HCT116 (cell line): ENCODE results near the gene ALLC. TPM values are rescaled to one million over a fixed set of nuclear protein-coding genes. Genes with fewer than 3 reads are reported as not detected.

Experiments
- ATAC-seq: fragments of 200-7000 bp; cut with Tn5 transposase; 2 replicates; pipeline ENCODE4 v1.9.1; 2020; ENCODE audit warnings: mild to moderate bottlenecking, moderate library complexity
- BruUV-seq: library from RNA; stranded (reverse); fragments of 400-500 nt; replicated peaks from 2 replicates; lab custom pipeline; 2021; lab: Mats Ljungman, UMichigan
- CTCF ChIA-PET: fragments of 300-600 bp; sonication (Branson Sonifier 250); formaldehyde crosslinking; loops from one replicate; lab custom pipeline; 2021; ENCODE audit warnings: antibody characterized with exemption; lab: Charles Lee
- POLR2A ChIA-PET: fragments of 300-600, 350-600 bp; sonication (Branson Sonifier 250); formaldehyde crosslinking; loops from one replicate; lab custom pipeline; 2021; ENCODE audit warnings: antibody characterized with exemption; lab: Charles Lee
- RAD21 ChIA-PET, 2 experiments: fragments of 300-600 bp; sonication (Branson Sonifier 250); formaldehyde crosslinking; loops; one replicate each; lab custom pipeline; 2023; ENCODE audit warnings: low total read pairs in 2 of 2; ENCODE audit not compliant: uncharacterized antibody in 2 of 2, unreplicated experiment in 2 of 2, low non-redundant PET in 1 of 2; lab: Charles Lee
- DNase-seq: peaks from one replicate; pipeline ENCODE4 v3.0.0-alpha.2; 2010; ENCODE audit warnings: low read depth, low spot score
- H2AFZ ChIP-seq: fragments of 200-600 bp; shearing (Covaris generic), sonication (generic); 2 replicates; pipeline ENCODE4 v1.6.1; 2017; ENCODE audit warnings: low read depth, mixed run types, mixed read lengths, antibody characterized with exemption, low read length; ENCODE audit not compliant: poor library complexity, severe bottlenecking
- H3K27ac ChIP-seq: 2 replicates; pipeline ENCODE4 v1.5.1; 2012; ENCODE audit warnings: low read depth, low read length
- H3K27me3 ChIP-seq: fragments of 200-600 bp; sonication (generic); 2 replicates; pipeline ENCODE4 v1.6.1; 2016; ENCODE audit warnings: mixed run types, low read length, mixed read lengths; ENCODE audit not compliant: insufficient read depth
- H3K36me3 ChIP-seq, 2 experiments: fragments of 200-500 bp in 1 of 2; fragments of 200-600 bp in 1 of 2; sonication (Bioruptor generic) in 1 of 2; sonication (generic) in 1 of 2; 2 replicates each; pipeline versions ENCODE4 v1.5.1 to v1.6.1; 2014 to 2016; ENCODE audit warnings: low read length in 2 of 2, inconsistent platforms in 1 of 2, mixed read lengths in 1 of 2, mixed run types in 1 of 2; ENCODE audit not compliant: insufficient read depth in 2 of 2, control insufficient read depth in 1 of 2
- H3K4me1 ChIP-seq, 2 experiments: fragments of 200-600 bp in 1 of 2; sonication (generic) in 1 of 2; 2 replicates each; pipeline versions ENCODE4 v1.5.1 to v1.6.1; 2012 to 2017; ENCODE audit warnings: low read length in 2 of 2, inconsistent platforms in 1 of 2, mild to moderate bottlenecking in 1 of 2, mixed read lengths in 1 of 2, mixed run types in 1 of 2, moderate library complexity in 1 of 2; ENCODE audit not compliant: insufficient read depth in 2 of 2, control insufficient read depth in 1 of 2
- H3K4me2 ChIP-seq: fragments of 200-600 bp; sonication (generic); 2 replicates; pipeline ENCODE4 v1.6.1; 2017; ENCODE audit warnings: mixed run types, low read length, mixed read lengths
- H3K4me3 ChIP-seq, 2 experiments: fragments of 200-600 bp in 1 of 2; sonication (generic) in 1 of 2; replicated peaks in 1 of 2; 2 replicates each; pipeline ENCODE4 v1.5.1; 2011 to 2016; ENCODE audit warnings: low read length in 2 of 2, control low read depth in 1 of 2, low read depth in 1 of 2, mild to moderate bottlenecking in 1 of 2, mixed read lengths in 1 of 2, mixed run types in 1 of 2
- H3K79me2 ChIP-seq: fragments of 200-600 bp; sonication (generic); 2 replicates; pipeline ENCODE4 v1.6.1; 2017; ENCODE audit warnings: mild to moderate bottlenecking, mixed run types, low read length, moderate library complexity, mixed read lengths; ENCODE audit not compliant: insufficient read depth
- H3K9ac ChIP-seq: fragments of 200-600 bp; sonication (generic); 2 replicates; pipeline ENCODE4 v1.6.1; 2016; ENCODE audit warnings: low read length, mixed read lengths
- H3K9me2 ChIP-seq: fragments of 200-600 bp; sonication (generic), shearing (Covaris generic); 2 replicates; pipeline ENCODE4 v1.6.1; 2017; ENCODE audit warnings: mixed run types, mild to moderate bottlenecking, moderate library complexity; ENCODE audit not compliant: insufficient read depth
- H3K9me3 ChIP-seq, 2 experiments: fragments of 200-500 bp in 1 of 2; fragments of 200-600 bp in 1 of 2; sonication (Bioruptor generic) in 1 of 2; sonication (generic) in 1 of 2; 2 replicates each; pipeline ENCODE4 v1.6.1; 2014 to 2017; ENCODE audit warnings: low read length in 2 of 2, mixed read lengths in 2 of 2, inconsistent platforms in 1 of 2, low read depth in 1 of 2, mild to moderate bottlenecking in 1 of 2, mixed run types in 1 of 2, moderate library complexity in 1 of 2; ENCODE audit not compliant: control insufficient read depth in 1 of 2, insufficient read depth in 1 of 2
- H4K20me1 ChIP-seq: fragments of 200-600 bp; sonication (generic), shearing (Covaris generic); 2 replicates; pipeline ENCODE4 v1.6.1; 2017; ENCODE audit warnings: mixed run types, mild to moderate bottlenecking, moderate library complexity; ENCODE audit not compliant: insufficient read depth
- CTCF ChIP-seq, 3 experiments: fragments of 200-600 bp in 1 of 3; sonication (generic) in 1 of 3; IDR thresholded peaks in 2 of 3; conservative IDR thresholded peaks in 1 of 3; 2 replicates each; pipeline ENCODE4 v1.5.1; 2012 to 2017; ENCODE audit warnings: low read depth in 2 of 3, low read length in 2 of 3, antibody characterized with exemption in 1 of 3, borderline replicate concordance in 1 of 3, control low read depth in 1 of 3, mild to moderate bottlenecking in 1 of 3, mixed read lengths in 1 of 3, mixed run types in 1 of 3, moderate library complexity in 1 of 3; ENCODE audit not compliant: insufficient read depth in 1 of 3
- EGR1 ChIP-seq: IDR thresholded peaks from 2 replicates; pipeline ENCODE4 v1.6.1; 2012; ENCODE audit warnings: low read depth
- ELF1 ChIP-seq: IDR thresholded peaks from 2 replicates; pipeline ENCODE4 v1.6.1; 2012; ENCODE audit warnings: low read depth, borderline replicate concordance
- EZH2phosphoT487 ChIP-seq: fragments of 200-600 bp; IDR thresholded peaks from 2 replicates; pipeline ENCODE4 v1.6.1; 2018; ENCODE audit warnings: antibody characterized with exemption, borderline replicate concordance
- MAX ChIP-seq: IDR thresholded peaks from 2 replicates; pipeline ENCODE4 v1.6.1; 2012
- POLR2AphosphoS5 ChIP-seq: IDR thresholded peaks from 2 replicates; pipeline ENCODE4 v1.6.1; 2011; ENCODE audit warnings: mild to moderate bottlenecking, low read depth, low read length, moderate library complexity
- RAD21 ChIP-seq: IDR thresholded peaks from 2 replicates; pipeline ENCODE4 v1.6.1; 2012; ENCODE audit warnings: low read depth, mild to moderate bottlenecking
- REST ChIP-seq: IDR thresholded peaks from 2 replicates; pipeline ENCODE4 v1.6.1; 2012; ENCODE audit warnings: low read depth
- TCF7L2 ChIP-seq: IDR thresholded peaks from 2 replicates; pipeline ENCODE4 v1.7.0; 2011; ENCODE audit warnings: borderline replicate concordance, inconsistent platforms; ENCODE audit not compliant: insufficient read depth, insufficient read length; ENCODE audit errors: extremely low read depth
- YY1 ChIP-seq: IDR thresholded peaks from 2 replicates; pipeline ENCODE4 v1.6.1; 2011; ENCODE audit warnings: low read length, low read depth, moderate library complexity, mild to moderate bottlenecking; ENCODE audit not compliant: insufficient replicate concordance; ENCODE audit errors: extremely low read depth
- ZNF274 ChIP-seq: fragments of 200-500 bp; sonication (Bioruptor generic); IDR thresholded peaks from 2 replicates; pipeline ENCODE4 v1.6.1; 2014; ENCODE audit warnings: mild to moderate bottlenecking, low read depth, low read length, inconsistent platforms
- intact Hi-C: fragments of 100-400 bp; cut with micrococcal nuclease; formaldehyde crosslinking; loops from 2 replicates; pipeline ENCODE4 v1.10.0; 2022
- total RNA-seq: library from RNA; stranded (reverse); gene quantifications from one replicate; pipeline ENCODE4 v1.2.1, GENCODE V29; 2021; ENCODE audit not compliant: unreplicated experiment

The ALLC gene
- total RNA-seq, 1 experiment from 2014 or later: not detected

DNA sequence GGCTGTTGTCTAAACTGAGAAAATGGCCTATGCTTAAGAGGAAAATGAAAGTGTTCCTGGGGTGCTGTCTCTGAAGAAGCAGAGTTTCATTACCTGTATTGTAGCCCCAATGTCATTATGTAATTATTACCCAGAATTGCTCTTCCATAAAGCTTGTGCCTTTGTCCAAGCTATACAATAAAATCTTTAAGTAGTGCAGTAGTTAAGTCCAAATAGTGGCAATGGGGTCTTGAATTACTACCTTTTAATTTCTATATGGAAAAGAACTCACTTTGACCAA is 13.8 kb upstream of the ALLC start:
- POLR2A ChIA-PET: no interaction called here
- no TSS peak for BruUV-seq

DNA sequence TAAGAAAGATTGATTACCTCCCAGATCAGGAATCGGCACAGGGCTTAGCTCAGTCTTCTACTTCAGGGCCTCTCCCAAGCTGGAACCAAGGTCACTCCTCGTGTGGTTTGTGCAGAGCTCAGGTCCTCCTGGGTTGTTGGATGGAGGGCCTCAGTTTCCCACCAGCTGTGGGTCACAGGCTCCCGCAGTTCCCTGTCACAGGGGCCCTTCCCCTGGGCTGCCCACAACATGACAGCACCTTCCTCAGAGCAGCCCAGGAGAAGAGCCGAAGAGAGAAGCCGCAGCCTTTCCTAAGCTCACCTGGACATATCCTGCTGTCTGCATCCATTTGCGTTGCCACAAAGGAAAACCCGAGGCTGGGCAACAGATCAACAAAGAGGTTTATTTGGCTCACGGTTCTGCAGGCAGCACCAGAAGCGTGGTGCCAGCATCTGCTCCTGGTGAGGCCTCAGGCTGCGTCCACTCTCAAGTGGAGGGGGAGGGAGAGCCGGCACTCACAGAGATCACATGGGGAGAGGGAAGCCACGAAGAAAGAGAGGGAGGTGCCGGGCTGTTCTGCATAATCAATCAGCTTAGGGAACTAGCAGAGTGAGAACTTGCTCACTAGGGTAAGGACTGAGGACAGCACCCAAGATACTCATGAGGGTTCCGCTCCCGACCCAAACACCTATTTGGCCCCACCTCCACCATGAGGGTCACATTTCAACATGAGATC is 13.0 kb upstream of the ALLC start:
- no TSS peak for BruUV-seq

More for the DNA sequence above, 13.8 kb upstream of the ALLC start:
- Histone ChIP-seq H2AFZ (no peak overlapping the region), H3K9ac (no peak overlapping the region), H3K79me2 (no peaks in the 10 kb centered on the region), H3K9me3 (no peaks in the 10 kb centered on the region), H3K27me3 (no peaks in the 10 kb centered on the region), H3K4me3 (no peak overlapping the region), H4K20me1 (no peaks in the 10 kb centered on the region), H3K9me2 (no peaks in the 10 kb centered on the region), H3K4me1 (no peaks in the 10 kb centered on the region), H3K27ac (no peak overlapping the region), H3K4me2 (no peak overlapping the region), H3K36me3 (no peaks in the 10 kb centered on the region)
- intact Hi-C loops: no loop called here
- ATAC-seq: no peak
- DNase-seq: no peak
- ChIA-PET CTCF (no interaction called here), RAD21 (no interaction called here)
- no peak for TF ChIP-seq ZNF274

More for the DNA sequence above, 13.0 kb upstream of the ALLC start:
- H3K4me3 ChIP-seq: no peak overlapping the region
- ATAC-seq (no peak), DNase-seq (no peak)
- ChIA-PET RAD21 (no interaction called here), CTCF (no interaction called here), POLR2A (no interaction called here)
- H3K27me3 ChIP-seq: no peaks in the 10 kb centered on the region
- H4K20me1 ChIP-seq: no peaks in the 10 kb centered on the region
- no peaks in the 10 kb centered on the region for H3K4me1 ChIP-seq
- H3K79me2 ChIP-seq: no peaks in the 10 kb centered on the region
- no peaks in the 10 kb centered on the region for H3K9me2 ChIP-seq
- H3K4me2 ChIP-seq: no peak overlapping the region
- H3K36me3 ChIP-seq: no peaks in the 10 kb centered on the region
- intact Hi-C loops: no loop called here
- H3K27ac ChIP-seq: no peak overlapping the region
- H3K9ac ChIP-seq: no peak overlapping the region
- no peak overlapping the region for H2AFZ ChIP-seq
- TF ChIP-seq EGR1 (no peak), REST (no peak), EZH2phosphoT487 (no peak), RAD21 (no peak), ELF1 (no peak), YY1 (no peak), ZNF274 (no peak), TCF7L2 (no peak), CTCF (IDR thresholded peaks at IDR 0.05 in 2 of 3, conservative IDR thresholded peaks at IDR 0.05 in 1 of 3; ENCODE audit: borderline replicate concordance in 1 of 3, insufficient read depth in 1 of 3, low read depth in 2 of 3, low read length in 2 of 3) (no peak), MAX (no peak), POLR2AphosphoS5 (no peak)
- H3K9me3 ChIP-seq: no peaks in the 10 kb centered on the region
